Loucy (cell line): ENCODE data around the gene MPZ.

Source experiments
- EZH2phosphoT487 ChIP-seq: fragments of 200-600 bp; IDR thresholded peaks from 2 replicates; pipeline ENCODE4 v1.6.1; 2018; ENCODE audit warnings: antibody characterized with exemption, mild to moderate bottlenecking, moderate library complexity, borderline replicate concordance
- TF ChIP-seq, protein P1 (sequence below): fragments of 200-600 bp; sonication (generic); conservative IDR thresholded peaks from 2 replicates; pipeline ENCODE4 v1.5.1; 2014; ENCODE audit warnings: mild to moderate bottlenecking, antibody characterized with exemption, low read length

- TF ChIP-seq, protein P1, sequence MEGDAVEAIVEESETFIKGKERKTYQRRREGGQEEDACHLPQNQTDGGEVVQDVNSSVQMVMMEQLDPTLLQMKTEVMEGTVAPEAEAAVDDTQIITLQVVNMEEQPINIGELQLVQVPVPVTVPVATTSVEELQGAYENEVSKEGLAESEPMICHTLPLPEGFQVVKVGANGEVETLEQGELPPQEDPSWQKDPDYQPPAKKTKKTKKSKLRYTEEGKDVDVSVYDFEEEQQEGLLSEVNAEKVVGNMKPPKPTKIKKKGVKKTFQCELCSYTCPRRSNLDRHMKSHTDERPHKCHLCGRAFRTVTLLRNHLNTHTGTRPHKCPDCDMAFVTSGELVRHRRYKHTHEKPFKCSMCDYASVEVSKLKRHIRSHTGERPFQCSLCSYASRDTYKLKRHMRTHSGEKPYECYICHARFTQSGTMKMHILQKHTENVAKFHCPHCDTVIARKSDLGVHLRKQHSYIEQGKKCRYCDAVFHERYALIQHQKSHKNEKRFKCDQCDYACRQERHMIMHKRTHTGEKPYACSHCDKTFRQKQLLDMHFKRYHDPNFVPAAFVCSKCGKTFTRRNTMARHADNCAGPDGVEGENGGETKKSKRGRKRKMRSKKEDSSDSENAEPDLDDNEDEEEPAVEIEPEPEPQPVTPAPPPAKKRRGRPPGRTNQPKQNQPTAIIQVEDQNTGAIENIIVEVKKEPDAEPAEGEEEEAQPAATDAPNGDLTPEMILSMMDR = no peak
- no peak for TF ChIP-seq EZH2phosphoT487
Observed at GRCh38 chr1:161265305-161265704, 44.5 kb downstream of the MPZ start.
